SU-DHL-6 (cell line): ENCODE results near the gene COL16A1.

Source experiments
- H2AFZ ChIP-seq: fragments of 200-600 bp; sonication (generic); 2 replicates; pipeline ENCODE4 v1.6.1; 2014; ENCODE audit warnings: low read depth, mild to moderate bottlenecking, moderate library complexity, mixed read lengths, antibody characterized with exemption, low read length; ENCODE audit not compliant: severe bottlenecking
- H3F3A ChIP-seq: fragments of 200-600 bp; shearing (Covaris generic); 2 replicates; pipeline ENCODE4 v1.6.0; 2016; ENCODE audit warnings: antibody characterized with exemption, mild to moderate bottlenecking; ENCODE audit not compliant: insufficient read depth
- H3K27ac ChIP-seq: fragments of 200-600 bp; sonication (generic); 2 replicates; pipeline ENCODE4 v1.5.1; 2016; ENCODE audit warnings: low read depth, mild to moderate bottlenecking, low read length, moderate library complexity, mixed read lengths
- H3K27me3 ChIP-seq: fragments of 200-600 bp; sonication (generic), shearing (Covaris generic); 2 replicates; pipeline ENCODE4 v1.6.0; 2014; ENCODE audit warnings: mild to moderate bottlenecking, low read length
- H3K36me3 ChIP-seq: fragments of 200-600 bp; sonication (generic); 2 replicates; pipeline ENCODE4 v1.6.1; 2014; ENCODE audit warnings: mild to moderate bottlenecking, low read length, mixed read lengths
- H3K4me2 ChIP-seq: fragments of 300-600, 200-600 bp; shearing (Covaris generic), sonication (generic); 2 replicates; pipeline ENCODE4 v1.6.0; 2014; ENCODE audit warnings: low read length, low read depth, mild to moderate bottlenecking; ENCODE audit not compliant: poor library complexity, severe bottlenecking
- H3K4me3 ChIP-seq: fragments of 200-600 bp; sonication (generic); 2 replicates; pipeline ENCODE4 v1.5.1; 2014; ENCODE audit warnings: antibody characterized with exemption, low read length, mild to moderate bottlenecking, mixed read lengths; ENCODE audit not compliant: insufficient read depth, poor library complexity, severe bottlenecking
- H3K79me2 ChIP-seq: fragments of 200-600 bp; sonication (generic); 2 replicates; pipeline ENCODE4 v1.6.1; 2014; ENCODE audit warnings: mild to moderate bottlenecking, low read length, moderate library complexity; ENCODE audit not compliant: insufficient read depth
- H3K9ac ChIP-seq: fragments of 200-600 bp; sonication (generic); 2 replicates; pipeline ENCODE4 v1.7.0; 2014; ENCODE audit warnings: mild to moderate bottlenecking, low read length
- H3K9me2 ChIP-seq: fragments of 200-600 bp; sonication (generic); replicated peaks from 2 replicates; pipeline ENCODE4 v1.6.1; 2014; ENCODE audit warnings: low read length; ENCODE audit not compliant: insufficient read depth
- H3K9me3 ChIP-seq: fragments of 200-600 bp; sonication (generic); 2 replicates; pipeline ENCODE4 v1.6.1; 2014; ENCODE audit warnings: low read length, mixed read lengths; ENCODE audit not compliant: insufficient read depth
- H4K20me1 ChIP-seq: fragments of 200-600 bp; sonication (generic); 2 replicates; pipeline ENCODE4 v1.6.1; 2014; ENCODE audit warnings: low read depth, mild to moderate bottlenecking, antibody characterized with exemption, low read length, moderate library complexity, mixed read lengths
- CTCF ChIP-seq: fragments of 200-600 bp; sonication (generic); IDR thresholded peaks from one replicate; pipeline ENCODE4 v1.5.1; 2017; ENCODE audit warnings: antibody characterized with exemption, mild to moderate bottlenecking, low read length, moderate library complexity; ENCODE audit not compliant: insufficient read depth, poor library complexity, severe bottlenecking
- EZH2phosphoT487 ChIP-seq: fragments of 200-600 bp; sonication (generic), shearing (Covaris generic); conservative IDR thresholded peaks from 2 replicates; pipeline ENCODE4 v1.6.1; 2018; ENCODE audit warnings: mild to moderate bottlenecking, antibody characterized with exemption, low read length, moderate library complexity, mixed read lengths

COL16A1 gene

GRCh38 chr1:31704271-31705079, 658 bp upstream of the COL16A1 start:
- Histone ChIP-seq H3K9me2 (no peaks in the 10 kb centered on the region), H3K4me2 (no peak overlapping the region), H3K27ac (no peak overlapping the region), H3F3A (no peaks in the 10 kb centered on the region), H3K9ac (no peak overlapping the region), H3K79me2 (no peaks in the 10 kb centered on the region), H4K20me1 (no peaks in the 10 kb centered on the region), H3K36me3 (no peaks in the 10 kb centered on the region), H3K9me3 (no peaks in the 10 kb centered on the region), H3K27me3 (no peaks in the 10 kb centered on the region), H2AFZ (no peak overlapping the region), H3K4me3 (no peak overlapping the region)
- no peak for TF ChIP-seq EZH2phosphoT487
- no peak for TF ChIP-seq CTCF

- Histone ChIP-seq H3F3A (no peaks in the 10 kb centered on the region), H3K9me3 (no peaks in the 10 kb centered on the region)
Measured at GRCh38 chr1:31702836-31703404, 897 bp downstream of the COL16A1 start.

GRCh38 chr1:31701091-31701736, 2.6 kb downstream of the COL16A1 start:
- Histone ChIP-seq H3F3A (no peaks in the 10 kb centered on the region), H3K36me3 (no peaks in the 10 kb centered on the region), H3K79me2 (no peaks in the 10 kb centered on the region), H3K9ac (no peak overlapping the region), H2AFZ (no peak overlapping the region), H3K4me3 (no peak overlapping the region), H4K20me1 (no peaks in the 10 kb centered on the region), H3K27ac (no peak overlapping the region), H3K4me2 (no peak overlapping the region), H3K9me2 (no peaks in the 10 kb centered on the region), H3K27me3 (no peaks in the 10 kb centered on the region), H3K9me3 (no peaks in the 10 kb centered on the region)
- TF ChIP-seq EZH2phosphoT487 (no peak), CTCF (no peak)

More at GRCh38 chr1:31702836-31703404, 897 bp downstream of the COL16A1 start:
- no peaks in the 10 kb centered on the region for H3K27me3 ChIP-seq
- H3K79me2 ChIP-seq, result no peaks in the 10 kb centered on the region
- no peaks in the 10 kb centered on the region for H4K20me1 ChIP-seq
- no peak overlapping the region for H3K4me2 ChIP-seq
- H3K27ac ChIP-seq, result no peak overlapping the region
- no peak overlapping the region for H3K9ac ChIP-seq
- TF ChIP-seq EZH2phosphoT487, result no peak
- no peak for TF ChIP-seq CTCF
- H3K36me3 ChIP-seq, result no peaks in the 10 kb centered on the region
- H3K4me3 ChIP-seq, result no peak overlapping the region
- H3K9me2 ChIP-seq, result no peaks in the 10 kb centered on the region
- no peak overlapping the region for H2AFZ ChIP-seq
